ENCODE measurements around the gene LBHD1.

- TF ChIP-seq CTCF (conservative IDR thresholded peaks at IDR 0.05) = no peak
- no peak for TF ChIP-seq EZH2 (IDR thresholded peaks at IDR 0.05; ENCODE audit: low read depth)
These were observed 4.6 kb upstream of the LBHD1 start for GRCh38 chr11:62676698-62677097.
